SIG-M5 (cell line): ENCODE results near the gene CADPS2.

ENCODE experiments used
- DNase-seq: peaks from one replicate; lab custom pipeline; 2025; lab: John Stamatoyannopoulos, UW

Gene CADPS2

DNA sequence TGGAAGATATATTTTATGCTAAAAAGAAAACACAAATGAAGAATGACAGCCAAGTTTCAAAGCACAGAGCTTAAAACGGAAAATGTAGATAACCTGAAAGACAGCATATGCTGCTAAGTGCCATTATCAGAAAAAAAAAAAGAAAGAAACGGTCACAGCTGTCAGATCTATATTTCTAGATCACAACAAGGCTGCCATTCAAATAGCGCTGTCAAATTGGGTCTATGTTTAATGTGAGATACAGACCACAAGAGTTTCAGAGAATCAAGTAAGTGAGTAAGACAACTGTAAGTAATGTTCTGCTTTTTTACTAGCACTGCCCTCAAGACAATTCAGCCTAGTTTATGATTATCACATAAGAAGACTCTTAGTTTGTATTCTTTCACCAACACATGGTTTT, 117.4 kb downstream of the CADPS2 start:
- DNase-seq: no peak

DNA sequence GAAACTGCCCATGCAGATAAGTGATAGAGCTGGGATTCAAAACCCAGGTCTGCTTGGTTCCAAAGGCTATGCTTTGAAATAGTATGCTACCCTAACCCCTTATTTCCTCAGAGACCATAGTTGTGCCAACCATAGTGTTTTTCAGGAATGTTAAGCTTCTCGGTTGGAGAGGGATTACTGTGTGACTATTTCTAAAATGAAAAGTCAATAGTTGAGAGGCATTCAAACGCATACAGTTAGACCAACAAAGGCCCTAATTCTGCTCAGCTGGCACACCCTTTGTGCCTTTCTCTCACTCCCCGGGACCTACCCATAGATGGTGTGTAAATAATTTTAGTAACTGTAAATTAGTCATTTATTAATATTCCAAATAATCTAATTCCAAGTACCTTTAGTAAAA, 118.9 kb downstream of the CADPS2 start:
- no peak for DNase-seq

DNA sequence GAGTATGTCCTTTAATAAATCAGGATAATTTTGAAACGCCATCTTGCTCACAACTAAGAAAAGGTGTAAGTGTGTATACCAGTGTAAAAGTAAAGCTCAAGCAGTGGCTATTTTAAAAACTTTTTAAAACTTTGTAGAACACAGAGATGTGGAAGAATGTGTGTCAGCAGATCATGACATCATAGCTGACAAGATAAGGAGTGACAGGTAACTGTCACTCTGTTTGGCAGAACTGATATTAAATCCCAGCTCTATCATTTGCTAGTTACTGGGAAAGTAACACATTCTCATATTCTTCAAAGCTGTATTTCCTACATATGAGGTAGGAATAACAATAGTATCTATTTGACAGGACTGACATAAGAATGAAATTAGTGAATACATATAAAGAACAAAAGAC, 119.7 kb downstream of the CADPS2 start:
- no peak for DNase-seq

DNA sequence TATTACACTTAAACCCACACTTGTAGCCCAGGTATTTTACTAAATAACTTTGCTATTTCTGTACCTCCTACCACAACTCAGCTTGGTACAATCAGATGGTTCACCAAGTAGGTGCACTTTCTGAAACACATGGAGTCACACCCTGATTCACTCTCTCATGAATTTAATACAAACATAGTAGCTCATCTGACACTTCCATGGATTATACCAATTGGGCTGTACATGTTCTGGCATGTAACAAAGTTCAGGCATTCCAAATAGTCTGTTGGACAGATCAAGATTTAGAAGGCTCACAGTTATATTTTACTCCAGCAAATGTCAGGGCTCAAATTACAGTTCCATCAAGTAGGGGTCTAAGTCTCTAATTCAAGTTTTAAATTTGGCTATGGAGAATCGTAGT, 121.4 kb downstream of the CADPS2 start:
- no peak for DNase-seq

DNA sequence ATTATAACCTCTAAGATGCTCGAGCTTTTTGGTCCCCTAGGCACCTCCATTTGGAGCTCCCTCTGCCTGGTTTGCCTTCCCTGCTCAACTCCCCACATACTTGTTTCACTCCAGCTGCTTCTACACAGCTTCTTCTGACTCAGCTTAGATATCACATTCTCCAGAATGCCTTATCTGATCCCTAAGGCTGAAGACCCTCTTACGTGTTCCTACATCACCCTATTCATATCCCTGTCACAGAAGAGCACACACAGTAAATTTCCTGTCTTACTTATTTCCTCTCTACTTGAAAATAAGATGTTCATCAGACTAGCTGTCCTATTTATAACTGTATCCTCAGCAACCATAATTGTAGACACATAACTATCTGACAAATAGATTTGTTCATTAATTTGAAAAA, 122.2 kb downstream of the CADPS2 start:
- DNase-seq: no peak

DNA sequence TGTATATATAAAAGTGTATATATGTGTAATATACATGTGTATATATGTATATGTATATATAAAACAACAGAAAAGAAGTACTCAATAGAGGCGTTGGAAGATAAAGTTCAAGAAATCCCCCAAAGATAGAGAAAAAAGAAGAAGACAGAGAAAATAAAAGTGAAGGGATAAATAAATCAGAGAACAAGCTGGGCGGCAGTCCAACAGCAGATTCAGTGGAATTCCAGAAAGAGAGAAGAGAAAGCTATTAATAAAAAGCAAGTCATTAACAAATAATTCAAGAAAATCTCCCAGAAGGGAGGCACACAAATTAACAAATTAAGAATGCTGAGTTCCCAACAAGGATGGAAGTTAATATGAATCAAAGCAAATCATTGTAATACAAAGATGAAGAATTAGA, 124.2 kb downstream of the CADPS2 start:
- no peak for DNase-seq

DNA sequence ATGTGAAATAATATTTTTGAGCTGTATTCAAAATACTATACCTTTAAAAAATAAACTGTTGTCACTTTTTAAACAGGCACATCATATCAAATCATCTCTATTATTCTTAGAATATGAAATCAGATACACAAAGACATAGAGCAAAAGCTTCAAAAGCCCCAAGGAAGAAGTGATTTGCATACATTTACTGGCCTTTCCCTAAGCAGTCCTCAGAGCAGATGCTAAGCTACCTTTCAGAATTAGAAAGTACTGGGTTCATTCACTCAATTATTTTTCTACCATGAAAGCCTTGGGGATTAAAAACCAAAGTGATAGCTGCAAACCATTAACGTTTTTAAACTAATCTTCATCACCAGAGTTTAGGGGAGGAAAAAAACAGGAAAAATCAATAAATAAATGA, 127.8 kb downstream of the CADPS2 start:
- no peak for DNase-seq

DNA sequence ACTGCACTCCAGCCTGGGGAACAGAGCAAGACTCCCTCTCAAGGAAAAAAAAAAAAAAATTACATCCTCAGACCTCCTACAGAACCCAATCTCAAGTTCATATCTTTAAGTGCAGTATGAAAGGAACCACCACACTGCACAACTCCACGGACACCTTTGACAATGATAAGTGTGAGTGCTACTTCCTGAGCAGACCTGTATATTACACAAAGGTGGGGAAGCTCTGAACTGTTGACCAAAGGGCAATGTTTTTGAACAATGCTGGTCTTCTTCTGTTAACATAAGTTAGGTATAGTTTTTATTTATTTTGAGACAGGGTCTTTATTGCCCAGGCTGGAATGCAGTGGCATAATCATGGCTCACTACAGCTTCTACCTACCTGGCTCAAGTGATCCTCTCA, 129.4 kb downstream of the CADPS2 start:
- DNase-seq: no peak

DNA sequence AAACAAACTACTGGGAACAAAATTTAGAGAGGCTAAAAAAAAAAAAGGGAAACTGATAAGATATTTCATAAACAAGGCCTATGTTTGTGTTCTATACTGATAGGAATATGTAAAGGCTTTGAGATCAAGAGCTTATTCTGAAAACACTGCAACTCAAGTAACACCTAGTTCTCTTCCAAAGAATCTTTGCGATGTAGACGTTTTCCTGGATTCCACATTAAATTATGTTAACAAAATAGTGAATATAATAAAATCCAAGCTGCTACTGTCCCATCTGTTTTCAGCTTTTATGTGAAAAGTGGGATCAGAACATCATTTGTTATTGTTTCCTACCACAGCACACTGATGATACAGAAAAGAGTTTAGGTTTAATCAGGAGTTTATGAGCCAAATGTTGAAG, 130.6 kb downstream of the CADPS2 start:
- DNase-seq: no peak

DNA sequence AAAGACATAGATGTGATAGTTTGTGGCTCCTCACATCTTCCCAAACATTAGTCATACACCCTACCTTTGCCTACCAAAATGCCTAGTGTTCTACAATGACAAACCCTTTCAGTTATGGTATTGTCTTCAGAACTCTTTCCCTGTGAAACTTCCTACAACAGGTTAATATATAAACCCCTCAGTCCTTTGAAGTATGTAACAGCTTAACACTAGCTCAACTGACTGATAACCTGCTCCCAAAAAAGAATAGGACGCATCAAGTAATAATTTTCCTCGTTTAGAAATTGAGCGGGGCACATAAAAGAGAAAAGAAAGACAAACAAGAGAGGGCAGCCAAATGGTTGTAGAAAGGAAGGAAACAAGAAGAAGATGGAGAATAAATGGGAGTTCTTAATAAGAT, 133.7 kb downstream of the CADPS2 start:
- DNase-seq: no peak

DNA sequence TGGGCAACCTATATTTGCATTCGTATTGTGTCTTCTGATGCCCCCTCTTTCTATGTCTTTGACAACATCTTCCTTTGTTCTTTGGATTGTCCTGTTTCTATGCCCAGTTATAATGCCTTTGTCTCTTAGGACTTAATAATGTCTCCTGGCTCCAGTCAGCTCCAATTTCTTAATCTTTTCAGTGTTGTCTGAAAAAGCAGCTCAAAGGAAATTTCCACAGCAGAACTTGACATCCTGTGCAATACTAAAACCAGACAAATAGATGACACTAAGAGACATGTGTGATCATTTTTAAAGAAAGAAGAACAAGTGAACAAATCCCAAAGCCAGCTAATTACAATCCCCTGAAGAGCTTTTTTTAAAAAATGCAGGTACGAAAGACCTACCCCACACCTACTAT, 135.9 kb downstream of the CADPS2 start:
- DNase-seq: no peak

DNA sequence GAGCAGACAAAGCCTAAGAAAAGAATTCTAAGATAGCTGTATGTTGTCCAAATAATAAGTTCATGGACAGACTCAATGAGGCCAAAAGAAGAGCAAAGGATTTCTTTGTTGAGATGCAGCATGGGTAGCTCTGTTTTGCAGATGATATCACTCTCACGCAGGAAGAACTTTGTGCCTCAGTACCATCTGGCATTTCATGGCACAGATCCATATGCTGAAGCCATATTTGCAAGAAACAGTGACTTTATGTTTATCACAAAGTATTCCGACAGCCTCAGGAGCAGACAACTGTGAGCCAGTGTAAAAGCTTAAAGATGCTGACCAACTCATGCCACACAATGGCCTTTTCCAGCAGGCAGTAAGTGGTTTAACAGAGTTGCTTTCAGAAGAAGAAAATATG, 138.1 kb downstream of the CADPS2 start:
- DNase-seq: no peak

DNA sequence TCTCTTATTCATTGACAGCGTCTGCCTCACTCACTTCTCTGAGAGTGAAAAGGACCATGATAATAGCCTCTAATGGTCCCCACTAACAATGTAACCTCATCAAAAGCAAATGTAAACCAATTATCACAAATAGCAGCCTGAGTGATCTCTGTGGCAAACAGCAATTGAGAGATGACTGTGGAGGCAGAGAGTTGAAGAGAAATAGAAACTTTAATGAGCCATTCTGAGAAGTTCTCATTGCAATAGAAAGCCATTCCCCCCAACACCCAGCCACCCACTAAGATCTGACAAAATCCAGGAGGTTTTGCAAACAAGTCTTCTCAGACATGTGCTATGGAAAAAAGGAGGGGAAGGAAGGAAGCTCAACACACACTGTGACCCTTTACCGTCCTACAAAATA, 139.3 kb downstream of the CADPS2 start:
- DNase-seq: no peak

DNA sequence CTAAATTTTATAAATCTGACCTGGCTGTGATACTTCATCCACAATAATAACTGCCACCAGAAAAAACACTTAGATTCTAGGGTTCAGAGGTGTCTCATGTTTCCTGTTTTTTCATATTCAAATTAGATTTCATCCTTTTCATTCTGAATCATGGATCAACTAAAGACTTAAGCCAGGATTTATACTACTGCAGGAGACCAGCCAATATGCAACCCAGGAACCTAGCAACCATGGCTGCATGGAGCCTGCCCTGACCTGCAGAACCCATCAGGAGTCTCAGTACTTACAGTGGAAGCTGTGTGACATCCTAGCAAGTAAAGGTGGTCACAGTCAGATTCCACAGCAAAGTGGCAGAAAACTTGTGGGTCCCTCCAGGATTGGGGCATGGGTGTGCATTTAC, 143.0 kb downstream of the CADPS2 start:
- no peak for DNase-seq

DNA sequence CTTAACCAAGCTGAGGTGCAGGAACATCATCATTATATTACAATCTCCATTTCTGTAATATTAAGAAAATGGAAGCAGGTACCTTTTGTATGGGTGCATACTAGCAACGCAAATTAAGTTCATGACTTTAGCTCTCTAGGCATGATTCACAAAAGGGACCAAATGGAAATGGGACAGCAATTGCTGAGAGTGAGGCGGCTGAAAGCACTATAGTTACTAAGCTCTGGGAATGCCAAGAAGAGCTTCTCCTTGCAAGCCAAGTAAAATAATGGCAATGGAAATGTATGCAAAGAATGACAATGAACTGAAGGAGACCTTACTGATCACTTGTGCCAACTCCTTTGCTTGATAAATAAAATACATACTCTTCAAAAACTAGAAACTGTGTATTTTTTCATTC, 147.3 kb downstream of the CADPS2 start:
- DNase-seq: no peak

DNA sequence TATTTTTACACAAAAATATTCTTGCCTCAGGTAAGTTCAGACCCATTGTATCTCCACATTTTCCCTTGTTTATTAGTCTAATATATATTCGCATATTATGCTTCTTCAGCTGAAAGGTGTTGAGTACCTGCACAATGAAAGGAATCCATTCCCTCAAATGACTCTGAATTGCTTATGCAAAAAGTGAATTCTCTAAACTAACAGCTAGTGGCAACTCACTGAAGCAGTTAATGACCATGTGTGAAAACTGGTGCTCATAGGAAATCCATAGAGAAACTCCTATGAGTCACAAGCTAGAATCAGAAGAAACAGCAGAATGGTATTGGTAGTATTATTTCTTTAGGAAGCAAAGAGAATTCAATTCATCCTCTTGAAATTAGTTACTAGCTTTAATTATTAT, 150.1 kb downstream of the CADPS2 start:
- no peak for DNase-seq

DNA sequence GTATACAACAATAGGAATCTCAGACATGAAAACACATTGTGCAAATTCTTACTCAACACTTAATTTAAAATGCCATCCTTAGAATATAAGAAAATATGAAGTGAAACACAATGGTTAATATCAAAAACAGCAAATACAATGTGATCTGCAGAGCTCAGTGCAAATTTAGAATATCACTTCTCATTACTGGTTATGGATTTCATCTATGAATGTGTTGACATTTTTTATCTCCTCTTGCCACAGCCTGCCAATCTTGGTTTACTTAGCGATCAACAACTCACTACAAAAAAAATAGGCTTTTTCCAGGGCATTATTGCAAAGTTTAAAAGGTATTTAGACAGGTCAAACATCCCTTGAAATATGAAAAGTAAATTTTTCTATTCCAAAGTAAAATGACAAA, 158.5 kb downstream of the CADPS2 start:
- DNase-seq: no peak

DNA sequence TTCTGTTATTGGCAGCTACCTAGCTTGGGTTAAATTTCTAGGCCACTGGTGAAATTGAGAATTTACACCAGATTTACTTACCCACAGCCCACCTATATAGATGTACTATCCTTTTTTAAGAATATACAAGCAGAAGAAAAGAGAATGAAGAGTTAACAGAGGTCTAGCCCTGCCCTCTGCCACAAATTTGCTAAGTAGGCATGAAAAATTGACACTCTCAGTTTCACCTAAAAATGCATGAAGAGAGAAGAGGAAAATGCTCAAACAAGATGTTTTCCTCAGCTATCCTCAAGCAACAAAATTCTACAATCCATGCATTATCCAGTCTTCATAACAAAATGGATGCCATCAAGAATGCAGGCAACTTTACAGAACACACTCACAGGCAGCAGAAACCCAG, 158.9 kb downstream of the CADPS2 start:
- no peak for DNase-seq

DNA sequence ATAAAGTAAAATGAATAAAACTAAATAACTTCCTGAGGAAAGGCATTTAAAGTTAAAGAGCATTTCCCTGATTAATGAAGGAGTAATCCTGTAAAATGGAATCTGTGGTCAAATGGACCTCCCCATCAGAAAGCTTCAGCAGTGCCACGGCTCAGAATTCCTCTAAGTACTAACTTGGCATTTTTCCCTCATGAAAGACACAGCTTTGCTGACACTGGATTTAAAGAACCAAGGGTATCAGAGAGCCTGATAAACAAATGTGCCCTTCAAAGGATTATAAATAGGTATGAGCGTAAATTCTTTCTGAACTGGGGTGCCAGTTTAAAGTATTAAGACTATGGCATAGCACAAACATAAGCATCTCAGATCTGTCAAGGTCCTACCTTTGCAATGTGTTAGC, 159.4 kb downstream of the CADPS2 start:
- DNase-seq: no peak

DNA sequence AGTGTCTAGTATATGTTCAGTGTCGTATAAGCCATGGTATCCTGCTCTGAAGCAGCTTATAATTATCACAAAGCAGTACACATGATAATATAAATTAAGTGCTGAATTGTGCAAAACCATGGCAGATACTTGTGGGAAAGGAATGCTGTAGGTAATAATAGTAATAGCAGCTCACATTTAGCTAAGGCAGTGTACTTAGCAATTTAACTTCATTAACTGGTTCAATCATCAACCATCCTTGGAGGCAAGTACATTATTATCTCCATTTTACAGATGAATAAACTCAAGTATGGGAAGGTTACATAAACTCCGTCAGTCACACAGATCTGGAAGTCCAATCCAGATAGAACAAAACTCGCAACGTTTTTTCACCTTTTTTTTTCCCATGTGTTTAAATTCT, 161.9 kb downstream of the CADPS2 start:
- no peak for DNase-seq

DNA sequence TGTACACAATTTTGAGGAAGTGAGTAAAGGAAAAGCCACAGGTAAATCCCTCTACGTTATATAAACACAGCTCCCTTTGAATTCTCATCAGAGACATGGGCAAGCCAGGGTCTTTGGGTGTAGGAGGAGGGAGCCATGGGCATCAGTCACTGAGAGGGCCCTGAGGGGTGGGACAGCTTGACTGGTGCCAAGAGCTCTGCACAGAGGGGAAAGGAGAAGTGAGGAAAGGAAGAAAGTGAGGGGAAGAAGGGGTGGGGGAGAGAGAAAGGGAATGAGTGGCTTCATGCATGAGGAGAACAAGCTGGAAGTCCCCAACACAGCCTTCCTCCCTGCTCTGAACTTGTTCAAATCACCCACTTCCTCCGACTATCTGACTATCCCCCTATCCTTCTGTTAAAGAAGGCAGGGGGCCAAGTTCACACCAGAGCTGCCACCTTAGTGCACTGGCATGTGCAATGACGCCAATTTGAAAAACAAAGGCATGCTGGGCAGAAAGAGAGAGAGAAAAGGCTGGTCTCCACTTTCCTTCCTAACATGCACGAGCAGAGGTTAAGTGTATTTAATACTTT, 167.2 kb downstream of the CADPS2 start:
- DNase-seq: no peak

DNA sequence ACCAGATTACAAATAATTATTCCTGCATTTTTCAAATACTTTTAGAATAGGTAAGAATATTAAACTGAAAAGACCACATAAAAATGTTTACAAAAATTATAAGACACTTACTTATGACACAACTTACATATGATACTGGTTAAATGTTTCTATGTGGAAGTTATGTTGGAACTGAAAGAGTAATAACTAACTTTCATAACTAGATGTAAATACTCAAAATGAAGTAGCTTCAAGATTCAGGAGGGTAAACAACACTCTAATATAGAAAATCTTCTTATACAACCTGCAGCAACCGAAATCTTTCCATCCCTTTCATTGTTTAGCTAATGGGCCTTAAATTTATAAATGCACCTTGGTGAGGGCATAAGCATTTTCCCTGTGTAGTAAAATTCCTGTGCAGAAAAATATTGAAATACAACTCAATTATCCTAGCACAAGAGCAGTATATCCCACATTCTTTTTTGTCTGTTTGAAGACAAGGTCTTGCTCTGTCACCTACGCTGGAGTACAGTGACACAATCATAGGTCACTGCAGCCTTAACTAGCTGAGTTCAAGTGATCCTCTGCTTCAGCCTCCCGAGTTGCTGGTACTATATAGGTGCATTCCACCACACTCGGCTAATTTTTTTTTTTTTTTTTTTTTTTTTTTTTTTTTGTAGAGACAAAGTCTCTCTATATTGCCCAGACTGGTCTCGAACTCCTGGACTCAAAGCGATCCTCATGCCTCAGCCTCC, 168.7 kb downstream of the CADPS2 start:
- DNase-seq: no peak

DNA sequence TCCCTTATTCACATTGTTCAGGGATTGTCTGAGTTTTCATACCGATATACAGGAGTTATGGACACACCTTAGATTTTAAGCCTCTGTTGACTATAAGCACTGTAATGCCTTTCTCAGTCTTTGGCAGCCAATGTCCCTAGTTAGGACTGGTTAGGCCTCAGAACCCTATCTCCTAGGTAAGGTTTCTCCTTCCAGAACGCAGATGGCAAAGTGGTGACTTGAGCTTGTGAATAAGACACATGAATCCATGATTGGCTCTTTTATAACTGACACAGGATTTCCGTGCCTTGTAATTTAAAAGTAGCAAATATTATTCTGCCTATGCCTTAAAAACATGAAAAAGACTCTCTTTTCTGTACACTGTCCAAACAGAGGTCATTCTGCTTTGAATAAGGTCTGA, 171.1 kb downstream of the CADPS2 start:
- no peak for DNase-seq

DNA sequence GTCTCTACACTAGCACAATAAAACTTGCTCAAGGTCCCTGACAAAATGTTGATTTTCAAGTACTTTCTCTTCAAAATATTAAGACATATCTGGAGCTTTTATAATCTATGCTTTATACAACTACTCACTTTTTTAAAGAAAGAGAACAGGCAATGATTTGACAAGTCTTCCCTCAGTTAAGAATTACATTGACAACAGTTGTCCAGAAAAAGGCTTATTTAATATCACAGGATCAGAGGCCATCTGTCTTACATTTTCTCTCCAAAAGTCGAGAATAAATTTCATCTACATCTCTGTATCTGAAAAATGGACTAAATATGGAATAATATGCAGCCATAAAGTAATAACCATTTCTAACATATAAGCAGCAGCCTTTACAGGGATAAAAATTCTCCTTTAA, 175.3 kb downstream of the CADPS2 start:
- DNase-seq: no peak
